ENCODE results near the gene PACSIN3.
"Not testable (repeated sequence)": the region's sequence is repeated elsewhere in the genome, so short reads cannot be mapped to it uniquely, and the experiment has no call there.

PACSIN3 gene

DNA sequence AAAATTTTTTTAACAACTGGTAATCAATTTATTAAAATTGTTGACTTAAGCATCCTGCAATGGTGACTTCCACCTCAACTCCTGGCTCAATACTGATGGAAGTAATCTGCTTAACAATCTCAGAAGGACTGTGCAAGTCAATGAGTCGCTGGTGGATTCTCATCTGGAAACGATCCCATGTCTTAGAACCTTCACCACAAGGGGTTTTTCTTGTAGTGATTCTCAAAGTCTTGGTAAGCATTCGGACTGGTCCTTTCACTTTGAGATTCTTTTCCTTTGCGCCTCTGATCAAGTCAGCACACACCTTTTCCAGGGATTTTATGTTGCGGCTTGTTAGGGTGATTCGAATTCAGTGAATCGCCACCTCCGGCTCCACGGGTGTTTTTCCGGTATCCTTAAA, 4.9 kb upstream of the PACSIN3 start:
- not testable (repeated sequence) for DNase-seq

DNA sequence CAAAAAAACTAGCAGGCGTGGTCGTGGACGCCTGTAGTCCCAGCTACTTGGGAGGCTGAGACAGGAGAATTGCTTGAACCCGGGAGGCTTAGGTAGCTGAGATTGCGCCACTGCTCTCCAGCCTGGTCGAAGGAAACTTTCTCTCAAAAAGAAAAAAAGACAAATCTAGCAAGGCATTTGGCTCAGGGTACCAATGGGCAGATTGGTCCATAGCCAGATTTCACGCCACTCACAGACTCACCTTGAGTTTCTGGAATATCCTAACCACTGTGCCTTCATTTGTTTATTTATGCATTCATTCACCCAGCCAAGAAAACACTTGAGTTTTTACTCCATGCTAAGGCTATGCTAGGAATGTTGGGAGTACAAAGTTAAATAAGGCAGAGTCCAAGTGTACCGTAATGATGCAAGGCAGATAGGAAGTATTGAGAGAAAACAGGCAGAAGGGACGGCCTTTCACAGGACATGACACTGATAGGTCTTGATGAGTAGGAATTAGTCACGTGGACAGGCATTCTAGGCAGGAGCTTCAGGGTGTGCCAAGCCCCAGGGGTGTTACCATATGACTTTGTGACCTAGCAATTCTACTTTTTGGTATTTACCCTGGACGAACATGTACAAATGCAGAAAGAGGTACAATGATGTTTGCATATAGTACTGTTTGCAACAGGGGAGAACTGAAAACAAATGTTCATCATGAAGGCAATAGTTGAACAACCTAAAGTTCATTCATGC, 3.0 kb upstream of the PACSIN3 start:
- no peak for DNase-seq

DNA sequence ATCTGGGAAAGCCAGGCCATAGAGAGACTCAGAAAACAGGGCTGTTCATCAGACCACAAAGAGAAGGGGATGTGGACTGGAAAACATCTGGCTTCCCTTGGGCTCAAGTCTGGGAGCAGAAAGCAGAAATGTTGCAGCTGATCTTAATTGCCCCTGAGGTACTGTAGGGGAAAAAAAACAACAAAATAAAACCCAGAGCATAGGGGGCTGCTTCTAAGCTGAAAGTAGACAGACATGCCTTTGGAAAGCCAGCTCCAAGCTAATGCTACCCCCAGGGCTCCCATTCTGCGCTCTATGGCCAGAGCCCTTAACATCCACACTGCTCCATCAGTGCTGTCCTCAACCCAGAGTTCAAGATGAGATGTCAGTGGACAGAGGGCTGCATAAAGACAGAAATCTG, 2.0 kb upstream of the PACSIN3 start:
- DNase-seq = no peak

DNA sequence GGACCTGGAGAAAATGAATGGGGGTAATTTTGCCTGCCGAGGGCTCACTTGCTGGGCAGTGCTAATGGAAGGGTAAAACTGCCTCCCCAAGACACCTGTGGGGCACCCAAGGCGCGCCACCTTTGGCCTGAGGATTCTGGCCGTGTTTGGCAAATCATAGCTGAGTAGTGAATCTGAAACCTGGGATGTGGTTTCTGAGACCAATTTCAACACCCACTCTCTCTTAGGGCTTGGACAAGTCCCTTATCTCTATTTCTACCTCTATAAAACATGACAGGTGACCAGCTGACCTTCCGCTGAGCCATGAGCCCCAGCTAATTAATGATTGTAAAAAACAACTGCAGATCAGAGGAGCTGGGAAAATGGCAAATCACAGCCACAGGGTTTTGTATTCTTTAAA, 1.5 kb upstream of the PACSIN3 start:
- DNase-seq = no peak

DNA sequence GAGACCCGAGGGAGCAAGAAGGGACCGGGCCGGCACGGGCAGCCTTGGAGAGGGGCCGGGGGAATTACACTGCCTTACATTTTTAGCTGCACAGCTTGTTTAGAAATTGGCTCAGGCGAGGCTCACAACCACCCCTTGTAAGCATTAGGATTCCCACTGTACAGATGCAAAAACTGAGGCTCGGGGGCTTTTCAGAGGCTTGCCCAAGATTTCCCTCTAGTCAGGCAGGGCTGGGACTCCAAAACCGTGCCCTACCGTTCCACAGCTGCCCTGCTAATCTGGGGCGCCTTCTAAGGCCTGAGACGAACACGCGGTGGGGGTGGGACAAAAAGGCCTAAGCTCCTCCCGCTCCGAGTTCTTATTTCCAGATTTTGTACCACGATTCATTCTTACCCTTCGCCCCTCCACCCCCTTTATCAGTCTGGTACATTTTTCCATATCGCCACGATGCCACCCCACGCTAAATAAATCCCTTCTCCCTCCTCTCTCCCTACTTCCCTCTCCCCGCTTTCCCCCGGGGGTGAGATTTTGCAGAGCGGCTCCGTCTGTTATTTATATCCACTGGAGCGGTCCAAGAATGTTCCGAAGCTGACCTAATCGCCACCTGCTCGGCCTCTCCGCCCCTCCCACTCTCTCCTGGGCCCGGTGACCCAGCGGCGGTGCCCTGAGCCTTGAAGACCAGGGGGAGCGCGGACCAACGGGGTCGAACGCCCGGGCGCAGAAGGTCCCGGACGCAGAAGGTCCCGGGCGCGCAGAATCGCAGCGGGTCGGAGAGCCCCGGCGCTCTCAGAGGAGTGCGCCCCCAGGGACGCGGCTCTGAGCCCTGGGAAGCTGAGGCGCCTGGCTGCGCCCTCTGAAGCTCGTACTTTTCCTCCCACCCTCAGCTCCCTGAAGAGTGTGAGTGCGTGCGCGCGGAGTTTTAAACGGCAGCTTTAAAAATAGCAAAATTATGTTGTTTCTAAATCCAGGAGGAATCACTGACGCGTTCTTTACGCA, 764 bp upstream of the PACSIN3 start:
- peak; percentile 90 for DNase-seq

DNA sequence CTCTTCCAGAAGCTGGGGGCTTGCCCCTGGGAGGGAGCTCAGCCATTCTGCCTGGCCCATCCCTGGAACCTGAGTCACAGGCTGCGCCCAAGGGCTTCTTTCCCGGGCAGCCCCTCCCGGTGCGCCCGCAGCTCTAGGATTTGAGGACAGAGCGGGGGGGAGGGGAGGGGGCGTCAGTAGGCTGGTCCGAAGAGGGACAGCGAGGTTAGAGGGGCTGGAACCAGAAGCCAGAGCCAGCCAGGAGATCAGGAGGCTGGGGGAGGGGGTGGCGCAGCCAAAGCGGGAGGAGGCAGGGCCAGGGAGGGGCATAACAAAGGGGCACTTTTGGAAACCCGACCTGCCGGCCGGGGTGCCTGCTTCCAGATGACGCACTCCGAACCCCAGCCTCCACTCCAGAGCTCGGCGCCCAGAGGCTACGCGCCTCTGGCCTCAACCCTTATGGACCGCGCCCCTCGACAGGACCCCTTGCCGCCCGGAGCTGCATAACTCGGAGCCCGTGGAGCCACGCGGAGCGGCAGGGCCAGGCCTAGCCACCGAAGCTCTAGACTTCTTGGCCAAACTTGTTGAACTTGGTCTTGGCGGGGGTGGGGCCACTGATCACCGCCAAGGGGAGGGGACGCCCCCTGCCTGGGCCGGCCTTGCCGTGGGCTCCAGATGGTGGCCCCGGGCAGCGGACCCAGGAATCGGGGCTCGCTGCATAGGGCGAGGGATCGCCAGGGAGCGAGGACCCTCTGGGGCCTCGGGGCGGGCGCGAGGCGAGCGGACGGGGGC, 744 bp downstream of the PACSIN3 start:
- peak; percentile 53 for DNase-seq

- no peak for DNase-seq
These were observed 1.4 kb downstream of the PACSIN3 start for GRCh38 chr11:47184711-47185304.

DNA sequence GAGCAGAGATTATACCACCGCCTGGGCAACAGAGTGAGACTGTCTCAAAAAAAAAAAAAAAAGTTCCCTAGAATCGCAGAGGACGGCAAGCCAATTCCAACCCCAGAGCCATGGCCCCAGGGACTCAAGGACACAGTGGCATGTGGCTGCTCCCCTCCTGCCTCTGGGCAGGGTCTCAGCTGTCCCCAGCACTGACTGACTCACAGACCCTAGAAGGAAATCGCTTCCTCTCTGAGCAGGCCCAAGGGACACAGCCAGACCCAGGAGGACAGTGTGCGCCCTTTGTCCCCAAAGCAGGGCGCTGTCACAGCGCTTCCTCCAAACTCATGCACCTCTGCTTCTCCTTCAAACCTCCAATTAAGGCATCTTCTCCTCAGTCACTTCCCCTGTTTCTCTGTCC, 2.3 kb downstream of the PACSIN3 start:
- DNase-seq = no peak

DNA sequence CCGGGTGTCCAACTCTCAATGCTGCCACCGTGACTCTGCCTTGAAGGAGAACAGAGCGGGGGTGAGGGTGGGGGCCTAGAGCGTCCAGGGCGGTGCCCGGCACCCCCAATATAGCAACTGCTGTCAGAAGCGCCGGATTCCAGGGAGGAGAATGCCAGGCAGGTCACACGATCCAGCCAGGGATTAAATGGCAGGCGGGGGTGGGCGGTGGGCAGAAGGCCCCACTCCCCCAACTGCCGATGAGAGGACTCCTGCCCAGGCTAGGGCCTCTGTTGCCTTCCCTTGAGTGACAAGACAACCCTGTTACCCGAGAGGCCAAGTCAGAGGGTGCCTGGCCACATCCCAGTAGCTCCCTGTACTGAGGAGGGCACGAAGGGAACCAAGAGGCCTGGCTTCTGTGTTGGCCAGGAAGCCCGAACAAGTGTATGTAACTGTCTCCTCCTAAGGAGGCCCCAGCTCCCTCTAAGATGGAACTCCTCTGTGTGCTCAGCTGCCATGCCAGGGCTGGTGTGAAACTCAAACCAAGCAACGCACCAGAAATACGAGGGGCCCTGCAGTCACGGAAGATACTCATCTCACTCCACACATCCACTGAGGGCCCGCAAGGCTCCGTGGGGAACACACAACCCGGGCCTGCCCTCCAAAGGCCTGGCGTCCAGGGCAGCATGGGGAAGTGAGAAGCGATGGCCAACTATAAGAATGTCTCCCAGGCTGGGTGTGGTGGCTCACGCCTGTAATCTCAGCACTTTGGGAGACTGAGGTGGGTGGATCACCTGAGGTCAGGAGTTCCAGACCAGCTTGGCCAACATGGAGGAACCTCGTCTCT, 3.0 kb downstream of the PACSIN3 start:
- no peak for DNase-seq

- no peak for DNase-seq
These were observed 3.9 kb downstream of the PACSIN3 start for GRCh38 chr11:47182380-47182779.

DNA sequence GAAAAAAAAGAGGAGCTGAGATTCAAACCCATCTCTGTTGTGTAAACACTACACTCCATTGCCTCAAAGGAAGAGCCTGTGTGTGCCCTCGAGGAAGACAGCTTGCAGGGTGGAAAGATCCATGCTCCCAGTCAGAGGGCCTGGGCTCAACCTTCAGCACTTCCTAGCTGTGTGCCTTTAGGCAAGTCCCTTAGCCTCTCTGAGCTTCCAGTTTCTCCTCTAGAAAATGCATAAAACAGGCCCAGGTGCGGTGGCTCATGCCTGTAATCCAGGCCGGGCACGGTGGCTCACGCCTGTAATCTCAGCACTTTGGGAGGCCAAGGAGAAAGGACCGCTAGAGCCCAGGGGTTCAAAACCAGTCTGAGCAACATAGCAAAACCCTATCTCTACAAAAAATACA, 5.0 kb downstream of the PACSIN3 start:
- DNase-seq = no peak

DNA sequence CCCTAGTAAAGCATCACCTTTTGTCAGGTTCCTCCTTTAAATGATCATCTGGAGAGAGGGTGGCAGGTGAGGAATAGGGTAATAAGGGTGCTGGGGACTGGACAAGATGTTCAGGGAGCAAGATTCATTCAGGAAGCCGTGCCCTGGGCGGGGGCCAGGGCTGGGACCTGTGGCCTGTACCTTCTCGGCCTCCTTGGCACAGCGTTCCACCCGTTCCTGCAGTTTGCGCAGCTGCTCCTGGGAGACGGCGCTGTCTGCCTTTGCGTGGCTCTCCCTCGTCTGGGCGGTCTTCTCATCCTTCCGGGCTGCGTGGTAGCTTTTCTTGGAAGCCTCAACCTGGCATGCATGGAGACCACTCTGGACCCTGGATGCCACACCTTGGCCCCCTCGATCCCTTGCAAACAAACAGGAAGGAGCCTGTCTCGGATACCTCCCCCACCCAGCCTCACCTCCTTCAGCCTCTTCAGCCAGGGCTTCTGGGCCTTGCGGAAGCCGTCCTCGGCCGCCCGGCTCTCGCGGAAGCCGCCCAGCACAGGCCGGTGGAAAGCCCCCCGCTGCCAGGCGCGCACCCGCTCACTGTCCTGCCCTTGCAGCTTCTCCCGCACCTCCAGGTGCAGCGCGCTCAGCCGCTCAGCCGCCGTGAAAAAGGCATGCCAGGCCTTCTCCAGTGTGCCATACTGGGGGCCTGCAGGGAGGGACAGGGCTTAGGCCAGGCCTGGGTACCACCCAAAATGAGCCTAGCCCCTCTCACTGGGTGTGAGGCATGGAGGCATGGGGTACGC, 6.0 kb downstream of the PACSIN3 start:
- DNase-seq = no peak

DNA sequence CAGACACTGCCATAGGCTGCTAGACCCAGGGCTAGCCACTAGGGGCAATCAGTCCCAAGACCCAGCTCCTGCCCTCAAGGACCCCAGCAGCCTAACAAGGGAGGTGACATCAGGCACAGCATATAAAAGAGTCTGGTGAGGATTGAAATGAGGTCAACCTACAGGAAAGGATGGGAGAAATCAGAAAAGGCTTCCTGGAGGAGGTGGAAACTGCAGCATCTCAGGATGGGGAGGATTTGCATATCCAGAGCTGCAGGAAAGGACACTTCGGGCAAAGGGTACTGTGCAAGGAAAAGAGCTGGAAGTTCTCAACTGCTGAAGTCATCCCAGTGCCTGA, 6.6 kb downstream of the PACSIN3 start:
- peak; percentile 76 for DNase-seq

DNA sequence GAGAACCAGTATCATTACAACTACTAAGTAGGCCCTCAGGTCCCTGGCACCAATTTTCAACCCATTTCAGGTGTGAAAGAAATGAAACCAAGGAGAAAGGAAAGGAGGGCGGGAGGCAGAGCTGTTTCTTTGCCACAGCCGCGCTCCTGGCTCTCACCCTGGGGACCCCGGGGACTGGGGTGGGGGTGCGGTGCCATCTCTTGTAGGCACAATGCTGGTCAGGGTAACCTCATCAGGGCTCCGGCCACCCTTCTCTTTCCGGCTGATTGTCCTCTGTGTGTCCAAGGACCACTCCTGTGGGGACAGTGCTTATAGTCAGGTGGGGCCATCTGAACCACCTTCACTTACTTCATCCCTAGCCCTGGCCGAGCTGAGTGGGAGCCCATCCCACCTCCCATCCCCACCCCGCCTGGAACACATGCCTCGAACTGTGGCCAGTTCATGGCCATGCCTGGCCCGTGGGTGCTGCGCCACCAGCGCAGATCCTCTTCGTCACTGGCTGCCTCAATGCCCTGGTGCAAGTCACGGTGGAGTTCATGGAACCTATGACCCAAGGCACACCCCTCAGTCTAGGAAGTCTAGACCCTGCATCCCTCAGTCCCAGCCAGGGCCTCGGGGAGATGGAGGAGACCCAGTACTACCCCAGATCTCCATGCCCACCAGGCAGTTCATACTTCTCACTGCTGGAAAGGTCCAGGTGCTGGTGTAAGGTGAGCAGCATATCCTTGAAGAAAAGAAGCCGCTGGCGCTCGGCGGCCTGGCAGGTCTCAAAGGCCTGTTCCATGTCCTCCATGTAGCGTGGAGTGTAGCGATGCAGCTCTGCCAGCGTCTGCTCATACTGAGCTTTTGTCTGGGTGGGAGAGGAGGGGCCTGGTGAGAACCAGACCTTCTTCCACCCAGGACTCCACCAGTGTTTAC, 7.2 kb downstream of the PACSIN3 start:
- no peak for DNase-seq

GRCh38 chr11:47178316-47178715, 7.9 kb downstream of the PACSIN3 start:
- no peak for DNase-seq

DNA sequence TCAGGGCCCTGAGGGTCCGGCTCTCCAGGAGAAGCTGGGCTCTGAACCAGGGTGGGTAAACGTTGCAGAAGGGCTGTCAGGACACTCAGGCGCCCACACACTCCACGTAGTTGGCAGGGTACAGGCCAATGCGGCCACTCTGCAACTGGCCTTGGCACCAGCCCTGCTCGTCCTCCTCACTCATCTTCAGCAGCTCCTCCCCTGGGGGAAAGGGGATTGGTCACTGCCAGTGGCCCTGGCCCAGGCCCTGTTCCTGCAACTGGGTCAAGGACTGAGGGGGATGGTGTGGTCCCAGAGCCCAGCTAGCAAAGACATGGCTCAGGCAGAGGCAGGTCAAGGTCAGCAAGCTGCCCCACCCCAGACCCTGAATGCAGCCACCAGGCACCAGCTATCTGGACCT, 8.4 kb downstream of the PACSIN3 start:
- DNase-seq = no peak

DNA sequence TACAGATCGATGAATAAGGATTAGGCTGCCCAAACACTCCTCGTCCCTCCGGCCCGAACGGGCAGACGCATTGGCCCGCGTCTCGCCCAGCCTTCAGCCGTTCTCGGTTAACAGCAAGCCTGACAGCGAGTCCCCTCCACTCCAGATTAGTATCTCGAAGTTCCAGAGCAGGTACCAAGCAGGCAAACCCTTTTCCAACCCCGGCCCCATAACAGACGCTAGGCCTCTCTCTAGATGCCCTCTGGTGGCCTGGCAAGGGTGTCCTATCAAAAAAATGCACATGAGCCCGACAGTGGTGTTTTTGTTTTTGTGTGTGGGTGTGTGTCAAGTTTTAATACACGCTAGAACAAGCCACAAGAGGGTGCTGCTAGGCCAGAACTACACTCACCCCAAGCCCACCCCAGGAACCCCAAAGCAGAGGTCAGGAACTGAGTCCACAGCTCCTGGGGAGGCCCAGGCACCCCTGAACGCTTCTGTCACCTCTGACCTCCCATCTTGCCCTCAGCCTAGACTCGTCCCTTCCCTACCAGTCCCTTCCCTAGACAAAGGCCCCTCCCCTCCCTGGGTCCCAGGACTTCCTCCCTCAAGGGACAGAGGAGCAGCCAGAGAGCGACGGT, 8.9 kb downstream of the PACSIN3 start:
- peak; percentile 80 for DNase-seq

GRCh38 chr11:47176328-47177228, 9.7 kb downstream of the PACSIN3 start, which contains the start of gene ARFGAP2:
TSS of gene ARFGAP2 (minus strand) at chr11:47176879. CDS start at chr11:47176853, 26 bp downstream.
- peak; percentile 95 for DNase-seq

Data from NCI-H82 (cell line).